ENCODE data around the gene TPCN1. TPM values are rescaled to one million over a fixed set of nuclear protein-coding genes. Genes with fewer than 3 reads are reported as not detected.

TPCN1 gene
- total RNA-seq, 1 experiment from 2014 or later: 32.7 TPM

GRCh38 chr12:113184098-113184899 is 37.0 kb upstream of the TPCN1 start (continued):
- TF ChIP-seq JAZF1 (CRISPR knock-in tag; IDR thresholded peaks at IDR 0.05): no peak

GRCh38 chr12:113184900-113185179 is 36.4 kb upstream of the TPCN1 start:
- no peaks in the 10 kb centered on the region for H3K27me3 Mint-ChIP-seq (ENCODE audit: low read depth)
- H3K36me3 Mint-ChIP-seq: peaks cover 33% of the 10 kb centered on the region
- CTCF ChIA-PET: interaction anchor here (0.5 to 4.3 kb wide), 9 partner anchors 10 to 241 kb away, joined by 3 to 21 read pairs (median 5); partner anchors contain the start of gene RASAL1
- peak overlapping the region; percentile 76 for H3K27ac Mint-ChIP-seq
- POLR2A ChIA-PET: interaction anchor here (1.6 kb wide), 1 partner anchor 61 kb away, joined by 5 read pairs; no protein-coding TSS in a partner anchor
- DNase-seq (ENCODE audit: low spot score) (peak; percentile 89), ATAC-seq (peak; percentile 84)
- TF ChIP-seq NR1H2 (CRISPR knock-in tag; IDR thresholded peaks at IDR 0.05) (no peak), ZNF423 (CRISPR knock-in tag; IDR thresholded peaks at IDR 0.05) (no peak), KAT7 (CRISPR knock-in tag; IDR thresholded peaks at IDR 0.05; ENCODE audit: borderline replicate concordance) (0 out of 2 replicates have a peak, but pooled peaks have one; percentile 75), PREB (CRISPR knock-in tag; IDR thresholded peaks at IDR 0.05; ENCODE audit: borderline replicate concordance) (peak; percentile 83; the same call in 1 of the 2 replicates), PRDM15 (CRISPR knock-in tag; IDR thresholded peaks at IDR 0.05) (peak; percentile 44; the same call in 1 of the 2 replicates), NFYB (CRISPR knock-in tag; conservative IDR thresholded peaks at IDR 0.05; ENCODE audit: low read depth) (peak; percentile 82), NR3C1 (CRISPR knock-in tag; conservative IDR thresholded peaks at IDR 0.05; ENCODE audit: low read depth) (no peak), ZNF281 (CRISPR knock-in tag; IDR thresholded peaks at IDR 0.05) (0 out of 2 replicates have a peak, but pooled peaks have one; percentile 38), ZNF138 (CRISPR knock-in tag; conservative IDR thresholded peaks at IDR 0.05) (no peak), SP1 (CRISPR knock-in tag; conservative IDR thresholded peaks at IDR 0.05) (no peak), HMGA2 (CRISPR knock-in tag; IDR thresholded peaks at IDR 0.05) (no peak), HMGXB4 (CRISPR knock-in tag; IDR thresholded peaks at IDR 0.05) (no peak)
- peaks cover 14% of the 10 kb centered on the region for H3K4me1 Mint-ChIP-seq
- H3K9me3 Mint-ChIP-seq: no peaks in the 10 kb centered on the region
- H3K4me3 Mint-ChIP-seq: peak overlapping the region; percentile 88
